Femur (tissue), 1 donor: ENCODE results near the gene CCT2.

ENCODE experiments used
- DNase-seq: peaks from one replicate; pipeline ENCODE4 v3.0.0-alpha.2; 2017

Gene CCT2

DNA sequence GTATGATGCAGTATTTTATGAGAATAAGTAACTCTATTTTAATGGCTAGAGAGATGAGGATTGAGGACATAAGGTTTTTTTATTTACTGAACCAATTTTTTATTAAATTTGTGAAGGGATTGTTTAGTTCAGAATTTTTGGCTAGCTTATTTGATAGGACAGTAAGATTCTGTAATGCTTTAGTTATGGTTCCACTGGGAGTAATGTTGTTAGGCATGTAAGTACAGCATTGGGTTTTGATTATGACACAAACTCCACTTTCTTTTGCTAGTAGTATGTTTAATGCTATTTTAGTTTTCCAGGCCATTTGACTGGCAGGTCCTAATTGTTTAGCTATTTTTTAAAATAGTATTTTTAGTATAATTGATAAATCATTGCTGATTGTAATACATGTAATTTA is 59.3 kb downstream of the CCT2 start:
- no peak for DNase-seq

DNA sequence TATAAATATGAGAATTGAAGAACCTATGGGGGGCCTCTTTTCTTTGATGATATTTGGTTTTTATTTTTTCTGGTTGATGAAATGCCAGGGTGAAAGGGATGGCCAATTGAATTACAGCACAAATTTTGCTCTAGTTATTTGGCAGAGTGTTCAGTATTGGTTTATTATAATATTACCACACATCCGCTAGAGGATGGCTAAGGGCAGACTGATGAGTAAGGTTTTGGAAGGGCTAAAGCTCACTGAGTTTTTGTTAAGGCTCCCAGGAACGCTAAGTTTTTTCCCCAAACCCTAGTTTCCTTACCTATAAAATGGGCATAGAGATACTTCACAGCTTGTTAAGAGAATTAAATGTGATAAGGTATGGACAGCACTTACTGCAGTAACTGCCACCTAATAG is 59.8 kb downstream of the CCT2 start:
- DNase-seq = no peak

DNA sequence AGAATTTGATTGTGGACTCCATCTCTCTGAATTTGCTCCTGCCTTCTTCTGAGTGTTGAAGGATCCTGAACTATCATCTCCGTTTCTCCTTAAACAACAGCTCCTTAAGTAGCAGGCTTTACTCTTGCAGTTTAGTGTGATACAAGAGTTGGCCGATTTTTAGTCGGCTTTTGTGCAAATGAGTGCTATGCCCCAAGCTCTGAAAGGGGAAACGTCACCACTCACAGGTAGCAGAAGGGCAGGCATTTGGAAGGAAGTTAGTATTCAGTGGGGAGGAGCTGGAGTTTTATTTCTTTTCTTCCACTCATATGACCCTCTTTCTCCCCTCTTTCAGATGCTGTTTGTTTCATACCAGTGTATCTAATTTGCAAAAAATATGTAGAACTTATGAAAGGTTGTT is 61.9 kb downstream of the CCT2 start:
- no peak for DNase-seq

GRCh38 chr12:69648476-69648875 is 63.2 kb downstream of the CCT2 start:
- DNase-seq = no peak

DNA sequence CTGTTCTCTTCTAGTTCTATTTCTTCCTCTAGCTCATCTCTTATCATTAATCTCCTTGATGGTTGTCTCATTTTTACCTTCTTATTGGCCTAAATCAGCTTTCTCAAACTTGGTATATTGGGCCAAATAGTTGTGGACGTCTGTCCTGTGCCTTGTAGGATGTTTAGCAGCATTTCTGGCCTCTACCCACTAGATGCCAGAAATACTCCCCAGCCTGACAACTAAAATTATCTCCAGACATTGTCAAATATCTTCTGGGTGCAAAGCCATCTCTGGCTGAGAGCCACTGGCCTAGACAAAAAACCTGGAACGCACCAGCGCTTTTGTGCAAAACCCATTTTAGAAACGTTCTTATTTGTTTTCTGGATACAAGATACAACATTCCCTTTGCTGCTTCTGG is 64.3 kb downstream of the CCT2 start:
- no peak for DNase-seq
